Measurements from ENCODE around the gene NHERF2. TPM values are rescaled to one million over a fixed set of nuclear protein-coding genes. Genes with fewer than 3 reads are reported as not detected.
A peak's percentile ranks its signal among the peaks of the same experiment; 100 is the strongest.

Gene NHERF2
- total and polyA plus RNA-seq, 9 of the 15 experiments (the other 6 are each of a cell fraction or from before 2014, with no cell fraction given) = 0.15 to 42.0 (median 12.5) TPM

- peak; percentile 87 for TF ChIP-seq MAX (CRISPR knock-in tag; IDR thresholded peaks at IDR 0.05)
- TF ChIP-seq ZFPM2 (CRISPR knock-in tag; IDR thresholded peaks at IDR 0.05) = no peak
- TF ChIP-seq REST (IDR thresholded peaks at IDR 0.05; ENCODE audit: borderline replicate concordance) = peak; percentile 94
- TF ChIP-seq REST (CRISPR knock-in tag; IDR thresholded peaks at IDR 0.05; ENCODE audit: low read depth) = 0 out of 2 replicates have a peak, but pooled peaks have one; percentile 22
- no peak for TF ChIP-seq WHSC1 (IDR thresholded peaks at IDR 0.05; ENCODE audit: low read length)
- no peak for TF ChIP-seq FOXP4 (CRISPR knock-in tag; IDR thresholded peaks at IDR 0.05; ENCODE audit: borderline replicate concordance)
- TF ChIP-seq POLR2A (conservative IDR thresholded peaks at IDR 0.05) = peak; percentile 67; the same call in 1 of the 2 replicates
- no peak for TF ChIP-seq MTA2 (IDR thresholded peaks at IDR 0.05; ENCODE audit: low read depth)
- TF ChIP-seq ZNF184 (CRISPR knock-in tag; IDR thresholded peaks at IDR 0.05) = no peak
- no peak for TF ChIP-seq HLTF (IDR thresholded peaks at IDR 0.05)
- peak; percentile 83 for TF ChIP-seq KAT7 (CRISPR knock-in tag; IDR thresholded peaks at IDR 0.05; ENCODE audit: borderline replicate concordance)
- TF ChIP-seq CAMTA2 (CRISPR knock-in tag; conservative IDR thresholded peaks at IDR 0.05) = no peak
- peak; percentile 89 for TF ChIP-seq TFAP4 (CRISPR knock-in tag; IDR thresholded peaks at IDR 0.05; ENCODE audit: borderline replicate concordance)
- TF ChIP-seq NBN (IDR thresholded peaks at IDR 0.05; ENCODE audit: low read depth) = no peak
- TF ChIP-seq RFX7 (CRISPR knock-in tag; IDR thresholded peaks at IDR 0.05) = no peak
- no peak for TF ChIP-seq ZFP30 (CRISPR knock-in tag; IDR thresholded peaks at IDR 0.05; ENCODE audit: borderline replicate concordance)
- TF ChIP-seq GTF2F1 (IDR thresholded peaks at IDR 0.05; ENCODE audit: low read depth, low read length) = no peak
- TF ChIP-seq ARHGAP35 (IDR thresholded peaks at IDR 0.05; ENCODE audit: partially characterized antibody) = no peak
- no peak for TF ChIP-seq SMAD1 (IDR thresholded peaks at IDR 0.05; ENCODE audit: low read depth, low read length, partially characterized antibody)
Measured at GRCh38 chr16:2047330-2048115, 20.8 kb downstream of the NHERF2 start, which contains the start of the genes NTHL1 and TSC2 (continued).

Data from K562 (cell line).